C4-2B (cell line): ENCODE results near the gene MRGPRF.

Experiments
- ZFX ChIP-seq: fragments of 450-650 bp; IDR thresholded peaks from 2 replicates; pipeline ENCODE4 v1.6.1; 2017
- TF ChIP-seq, protein P1 (sequence below): fragments of 450-650 bp; conservative IDR thresholded peaks from 2 replicates; pipeline ENCODE4 v1.5.1; 2017; ENCODE audit warnings: mild to moderate bottlenecking

DNA sequence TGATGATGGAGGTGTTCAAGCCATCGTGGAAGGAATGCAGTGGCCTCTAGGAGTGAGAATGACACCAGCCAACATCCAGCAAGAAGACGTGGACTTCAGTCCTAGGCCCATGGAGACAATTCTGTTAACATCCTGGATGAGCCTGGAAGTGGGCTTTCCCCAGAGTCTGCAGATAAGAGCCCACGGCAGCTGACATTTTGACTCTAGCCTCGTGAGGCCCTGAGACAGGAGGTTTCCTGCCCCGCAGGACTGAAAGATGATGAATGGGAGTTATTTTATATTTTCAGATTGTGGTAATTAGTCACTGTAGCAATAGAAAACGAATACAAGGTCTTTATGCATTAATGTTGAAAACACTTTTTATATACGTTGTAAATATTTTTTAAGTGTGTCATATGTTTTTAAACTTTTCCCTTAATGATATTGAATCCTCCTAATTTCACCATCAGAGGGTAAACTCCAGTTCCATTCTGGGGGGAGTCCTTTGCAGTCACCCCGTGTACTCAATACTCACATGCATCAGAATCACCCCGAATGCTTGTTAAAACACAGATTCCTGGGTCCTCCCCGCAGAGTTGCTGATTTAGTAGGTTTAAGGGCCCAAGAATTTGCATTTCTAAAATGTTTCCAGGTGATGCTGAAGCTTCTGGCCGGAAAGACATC, 35.1 kb upstream of the MRGPRF start:
- TF ChIP-seq, protein P1, sequence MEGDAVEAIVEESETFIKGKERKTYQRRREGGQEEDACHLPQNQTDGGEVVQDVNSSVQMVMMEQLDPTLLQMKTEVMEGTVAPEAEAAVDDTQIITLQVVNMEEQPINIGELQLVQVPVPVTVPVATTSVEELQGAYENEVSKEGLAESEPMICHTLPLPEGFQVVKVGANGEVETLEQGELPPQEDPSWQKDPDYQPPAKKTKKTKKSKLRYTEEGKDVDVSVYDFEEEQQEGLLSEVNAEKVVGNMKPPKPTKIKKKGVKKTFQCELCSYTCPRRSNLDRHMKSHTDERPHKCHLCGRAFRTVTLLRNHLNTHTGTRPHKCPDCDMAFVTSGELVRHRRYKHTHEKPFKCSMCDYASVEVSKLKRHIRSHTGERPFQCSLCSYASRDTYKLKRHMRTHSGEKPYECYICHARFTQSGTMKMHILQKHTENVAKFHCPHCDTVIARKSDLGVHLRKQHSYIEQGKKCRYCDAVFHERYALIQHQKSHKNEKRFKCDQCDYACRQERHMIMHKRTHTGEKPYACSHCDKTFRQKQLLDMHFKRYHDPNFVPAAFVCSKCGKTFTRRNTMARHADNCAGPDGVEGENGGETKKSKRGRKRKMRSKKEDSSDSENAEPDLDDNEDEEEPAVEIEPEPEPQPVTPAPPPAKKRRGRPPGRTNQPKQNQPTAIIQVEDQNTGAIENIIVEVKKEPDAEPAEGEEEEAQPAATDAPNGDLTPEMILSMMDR, result no peak
- no peak for TF ChIP-seq ZFX
